ENCODE data around the gene PANK1. TPM values are rescaled to one million over a fixed set of nuclear protein-coding genes. Genes with fewer than 3 reads are reported as not detected.

PANK1 gene
- total and polyA plus RNA-seq, 2 experiments from 2014 or later, result 16.9 to 38.2 TPM

DNA sequence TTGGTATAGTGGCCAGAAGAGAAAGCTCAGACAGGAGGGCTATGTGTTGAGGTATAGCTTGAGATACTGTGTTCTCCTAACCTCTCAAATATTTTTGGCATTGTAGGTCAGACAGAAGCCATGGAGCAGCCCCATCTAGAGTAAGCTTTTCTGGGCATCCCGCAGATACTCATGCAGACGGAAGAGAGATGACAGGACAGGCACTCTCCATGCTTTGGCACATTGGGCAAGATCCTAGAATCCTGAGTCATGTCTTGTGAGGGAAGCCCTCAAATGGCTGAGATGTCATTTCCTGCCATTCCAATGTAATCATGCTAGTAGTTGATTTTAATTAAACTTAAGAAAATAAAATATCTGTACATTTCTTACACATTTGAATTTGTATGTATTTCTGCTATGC is 39.6 kb upstream of the PANK1 start:
- TF ChIP-seq, protein P1, sequence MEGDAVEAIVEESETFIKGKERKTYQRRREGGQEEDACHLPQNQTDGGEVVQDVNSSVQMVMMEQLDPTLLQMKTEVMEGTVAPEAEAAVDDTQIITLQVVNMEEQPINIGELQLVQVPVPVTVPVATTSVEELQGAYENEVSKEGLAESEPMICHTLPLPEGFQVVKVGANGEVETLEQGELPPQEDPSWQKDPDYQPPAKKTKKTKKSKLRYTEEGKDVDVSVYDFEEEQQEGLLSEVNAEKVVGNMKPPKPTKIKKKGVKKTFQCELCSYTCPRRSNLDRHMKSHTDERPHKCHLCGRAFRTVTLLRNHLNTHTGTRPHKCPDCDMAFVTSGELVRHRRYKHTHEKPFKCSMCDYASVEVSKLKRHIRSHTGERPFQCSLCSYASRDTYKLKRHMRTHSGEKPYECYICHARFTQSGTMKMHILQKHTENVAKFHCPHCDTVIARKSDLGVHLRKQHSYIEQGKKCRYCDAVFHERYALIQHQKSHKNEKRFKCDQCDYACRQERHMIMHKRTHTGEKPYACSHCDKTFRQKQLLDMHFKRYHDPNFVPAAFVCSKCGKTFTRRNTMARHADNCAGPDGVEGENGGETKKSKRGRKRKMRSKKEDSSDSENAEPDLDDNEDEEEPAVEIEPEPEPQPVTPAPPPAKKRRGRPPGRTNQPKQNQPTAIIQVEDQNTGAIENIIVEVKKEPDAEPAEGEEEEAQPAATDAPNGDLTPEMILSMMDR (IDR thresholded peaks at IDR 0.05; ENCODE audit: low read depth, low read length), result no peak
- no peak overlapping the region for H3K27ac ChIP-seq
- H3K36me3 ChIP-seq, result no peaks in the 10 kb centered on the region

GRCh38 chr10:89683883-89684282 is 38.8 kb upstream of the PANK1 start:
- no peak for DNase-seq (ENCODE audit: low read depth in 1 of 2, low spot score in 1 of 2)
- no peak overlapping the region for H3K27ac ChIP-seq
- TF ChIP-seq, protein P1 (IDR thresholded peaks at IDR 0.05; ENCODE audit: low read depth, low read length), result no peak

More for the DNA sequence above, 39.6 kb upstream of the PANK1 start:
- Histone ChIP-seq H3K27me3 (no peaks in the 10 kb centered on the region), H3K4me3 (no peak overlapping the region), H3K9me3 (ENCODE audit: low read depth) (no peaks in the 10 kb centered on the region), H3K4me1 (ENCODE audit: low read depth) (peaks cover 6% of the 10 kb centered on the region)
- peak in 1 of 2 donors; percentile 60 for DNase-seq (ENCODE audit: low read depth in 1 of 2, low spot score in 1 of 2)

GRCh38 chr10:89679986-89680385 is 34.9 kb upstream of the PANK1 start:
- TF ChIP-seq, protein P1 (IDR thresholded peaks at IDR 0.05; ENCODE audit: low read depth, low read length), result no peak
- H3K27me3 ChIP-seq, result no peaks in the 10 kb centered on the region
- H3K27ac ChIP-seq, result no peak overlapping the region
- no peaks in the 10 kb centered on the region for H3K9me3 ChIP-seq (ENCODE audit: low read depth)
- H3K4me1 ChIP-seq (ENCODE audit: low read depth), result peaks cover 6% of the 10 kb centered on the region
- no peaks in the 10 kb centered on the region for H3K36me3 ChIP-seq
- H3K4me3 ChIP-seq, result no peak overlapping the region
- no peak for DNase-seq (ENCODE audit: low read depth in 1 of 2, low spot score in 1 of 2)

More at GRCh38 chr10:89683883-89684282, 38.8 kb upstream of the PANK1 start:
- Histone ChIP-seq H3K4me1 (ENCODE audit: low read depth) (peaks cover 6% of the 10 kb centered on the region), H3K36me3 (no peaks in the 10 kb centered on the region), H3K9me3 (ENCODE audit: low read depth) (no peaks in the 10 kb centered on the region), H3K27me3 (no peaks in the 10 kb centered on the region), H3K4me3 (no peak overlapping the region)

- H3K9me3 ChIP-seq (ENCODE audit: low read depth), result no peaks in the 10 kb centered on the region
- TF ChIP-seq, protein P1 (IDR thresholded peaks at IDR 0.05; ENCODE audit: low read depth, low read length), result no peak
- DNase-seq (ENCODE audit: low read depth in 1 of 2, low spot score in 1 of 2), result no peak
- no peak overlapping the region for H3K27ac ChIP-seq
- no peaks in the 10 kb centered on the region for H3K27me3 ChIP-seq
- H3K4me1 ChIP-seq (ENCODE audit: low read depth), result no peaks in the 10 kb centered on the region
- no peaks in the 10 kb centered on the region for H3K36me3 ChIP-seq
- H3K4me3 ChIP-seq, result no peak overlapping the region
Observed at GRCh38 chr10:89677341-89677740, 32.3 kb upstream of the PANK1 start.

DNA sequence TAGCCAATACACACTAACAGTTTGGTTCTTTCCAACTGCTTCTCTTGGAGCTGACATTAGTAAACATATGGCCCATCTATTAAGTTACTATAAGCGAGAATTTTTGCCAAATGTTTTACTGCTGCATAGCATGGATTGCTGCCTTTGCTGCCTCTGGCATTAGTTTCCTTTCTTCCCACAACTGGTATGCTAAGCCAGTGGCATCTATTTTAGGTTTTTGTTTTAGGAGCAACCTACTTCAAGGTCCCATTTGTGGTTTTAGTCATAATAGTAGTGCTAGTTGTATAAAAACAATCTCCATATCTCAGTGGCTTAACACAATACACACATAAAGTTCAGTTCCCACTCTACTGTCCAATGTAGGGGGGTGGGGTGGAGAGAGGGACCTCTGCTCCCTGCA is 25.9 kb upstream of the PANK1 start:
- no peaks in the 10 kb centered on the region for H3K36me3 ChIP-seq
- no peak for DNase-seq (ENCODE audit: low read depth in 1 of 2, low spot score in 1 of 2)
- H3K4me3 ChIP-seq, result no peak overlapping the region
- no peaks in the 10 kb centered on the region for H3K9me3 ChIP-seq (ENCODE audit: low read depth)
- TF ChIP-seq, protein P1 (IDR thresholded peaks at IDR 0.05; ENCODE audit: low read depth, low read length), result no peak
- H3K27me3 ChIP-seq, result no peaks in the 10 kb centered on the region
- no peak overlapping the region for H3K27ac ChIP-seq
- no peaks in the 10 kb centered on the region for H3K4me1 ChIP-seq (ENCODE audit: low read depth)

DNA sequence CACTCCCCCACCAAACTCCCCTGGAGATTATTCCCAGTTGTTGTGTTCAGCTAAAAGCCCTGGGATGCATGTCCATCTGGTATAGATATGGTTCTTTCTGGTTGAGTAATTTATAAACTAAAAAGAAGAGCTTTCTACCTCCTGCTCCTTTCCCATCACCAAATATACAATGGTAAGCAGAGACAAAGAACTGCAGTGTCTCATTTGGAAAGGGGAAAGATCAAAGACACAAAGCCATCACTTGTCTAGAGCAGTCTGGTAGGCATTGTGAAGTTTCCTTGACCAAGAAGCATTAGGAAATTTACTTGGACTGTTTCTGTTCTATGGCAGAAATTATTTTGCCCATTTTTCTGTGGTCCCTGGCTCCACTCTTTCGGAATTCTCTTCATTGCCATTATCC is 24.9 kb upstream of the PANK1 start:
- Histone ChIP-seq H3K36me3 (no peaks in the 10 kb centered on the region), H3K9me3 (ENCODE audit: low read depth) (no peaks in the 10 kb centered on the region), H3K4me3 (no peak overlapping the region), H3K4me1 (ENCODE audit: low read depth) (no peaks in the 10 kb centered on the region), H3K27ac (no peak overlapping the region), H3K27me3 (no peaks in the 10 kb centered on the region)
- TF ChIP-seq, protein P1 (IDR thresholded peaks at IDR 0.05; ENCODE audit: low read depth, low read length), result no peak
- no peak for DNase-seq (ENCODE audit: low read depth in 1 of 2, low spot score in 1 of 2)
